ENCODE results near the gene CCDC141. TPM values are rescaled to one million over a fixed set of nuclear protein-coding genes. Genes with fewer than 3 reads are reported as not detected.

CCDC141 gene
- total RNA-seq, 4 donors from 2014 or later = 4.3 to 8.1 (median 6.1) TPM

DNA sequence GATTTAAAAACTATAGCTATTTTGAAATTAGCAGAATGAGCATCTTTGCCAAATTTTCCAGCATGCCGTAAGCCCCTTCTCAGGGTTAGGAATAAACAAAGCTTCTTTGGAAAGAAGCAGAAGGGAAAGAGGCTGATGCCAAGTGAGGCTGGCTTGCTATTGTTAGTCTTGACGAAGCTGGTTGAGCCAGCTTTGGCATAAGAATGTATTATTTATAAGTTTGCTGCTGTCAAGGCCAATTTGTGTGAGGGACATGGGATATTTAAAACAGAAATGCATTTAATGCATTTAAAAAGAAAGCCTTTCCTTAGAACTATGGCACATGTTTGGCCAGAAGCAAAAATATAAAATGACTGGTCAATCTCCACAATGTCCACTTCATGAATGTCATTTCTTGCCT lies 190.2 kb downstream of the CCDC141 start:
- H3K36me3 ChIP-seq = no peaks in the 10 kb centered on the region
- TF ChIP-seq POLR2A (IDR thresholded peaks at IDR 0.05) = no peak
- TF ChIP-seq, protein P1, sequence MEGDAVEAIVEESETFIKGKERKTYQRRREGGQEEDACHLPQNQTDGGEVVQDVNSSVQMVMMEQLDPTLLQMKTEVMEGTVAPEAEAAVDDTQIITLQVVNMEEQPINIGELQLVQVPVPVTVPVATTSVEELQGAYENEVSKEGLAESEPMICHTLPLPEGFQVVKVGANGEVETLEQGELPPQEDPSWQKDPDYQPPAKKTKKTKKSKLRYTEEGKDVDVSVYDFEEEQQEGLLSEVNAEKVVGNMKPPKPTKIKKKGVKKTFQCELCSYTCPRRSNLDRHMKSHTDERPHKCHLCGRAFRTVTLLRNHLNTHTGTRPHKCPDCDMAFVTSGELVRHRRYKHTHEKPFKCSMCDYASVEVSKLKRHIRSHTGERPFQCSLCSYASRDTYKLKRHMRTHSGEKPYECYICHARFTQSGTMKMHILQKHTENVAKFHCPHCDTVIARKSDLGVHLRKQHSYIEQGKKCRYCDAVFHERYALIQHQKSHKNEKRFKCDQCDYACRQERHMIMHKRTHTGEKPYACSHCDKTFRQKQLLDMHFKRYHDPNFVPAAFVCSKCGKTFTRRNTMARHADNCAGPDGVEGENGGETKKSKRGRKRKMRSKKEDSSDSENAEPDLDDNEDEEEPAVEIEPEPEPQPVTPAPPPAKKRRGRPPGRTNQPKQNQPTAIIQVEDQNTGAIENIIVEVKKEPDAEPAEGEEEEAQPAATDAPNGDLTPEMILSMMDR (IDR thresholded peaks at IDR 0.05) = no peak
- H3K9me3 ChIP-seq = no peaks in the 10 kb centered on the region
- no peak overlapping the region for H3K4me3 ChIP-seq (replicated peaks in 1 of 3)
- no peaks in the 10 kb centered on the region for H3K4me1 ChIP-seq
- no peaks in the 10 kb centered on the region for H3K27me3 ChIP-seq
- no peak for DNase-seq
- H3K27ac ChIP-seq = no peak overlapping the region
- intact Hi-C loops (cut with DNase I) = no loop called here
- WGBS, 2 donors = 56 to 71% methylated on average over 2 of the region's 2 CpGs

DNA sequence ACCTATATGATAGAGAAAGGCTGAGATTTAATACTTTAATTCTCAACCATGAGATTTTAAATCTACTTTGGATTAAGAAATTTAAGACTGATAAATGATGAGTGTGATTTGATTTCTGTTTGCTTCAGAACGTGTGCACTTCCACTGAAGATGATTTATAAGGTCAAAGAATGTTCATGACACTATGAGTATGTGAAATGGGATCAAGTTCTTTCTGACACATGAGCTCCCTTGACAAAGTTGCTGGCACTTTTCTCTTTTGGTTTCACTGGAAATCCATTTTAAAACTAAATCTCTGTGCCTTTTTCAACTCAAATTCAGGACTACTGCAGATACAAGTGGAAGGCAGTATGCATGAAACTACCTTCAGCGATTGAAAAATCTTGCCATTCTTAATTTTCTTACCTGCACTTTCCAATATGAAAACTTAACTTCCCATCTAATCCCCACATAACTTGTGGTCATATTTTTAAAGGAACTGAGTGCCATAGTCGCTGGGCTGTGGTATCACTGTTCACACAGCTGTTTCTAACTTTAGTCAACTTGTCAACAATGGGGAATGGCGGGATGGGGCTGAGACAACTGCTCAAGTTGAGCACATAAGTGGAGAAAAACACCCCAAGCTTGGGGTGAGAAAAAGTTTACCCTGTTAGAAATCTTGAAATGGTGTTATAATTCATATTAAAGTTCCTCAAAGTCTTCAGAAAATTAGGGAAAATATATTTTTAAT lies 190.9 kb downstream of the CCDC141 start:
- H3K9me3 ChIP-seq = no peaks in the 10 kb centered on the region
- H3K4me1 ChIP-seq = no peaks in the 10 kb centered on the region
- WGBS, 2 donors = 72 to 73% methylated on average over 4 of the region's 4 CpGs
- DNase-seq = no peak
- H3K27ac ChIP-seq = no peak overlapping the region
- H3K27me3 ChIP-seq = no peaks in the 10 kb centered on the region
- H3K4me3 ChIP-seq (replicated peaks in 1 of 3) = no peak overlapping the region
- intact Hi-C loops (cut with DNase I) = no loop called here
- TF ChIP-seq, protein P1 (IDR thresholded peaks at IDR 0.05) = no peak
- no peaks in the 10 kb centered on the region for H3K36me3 ChIP-seq

DNA sequence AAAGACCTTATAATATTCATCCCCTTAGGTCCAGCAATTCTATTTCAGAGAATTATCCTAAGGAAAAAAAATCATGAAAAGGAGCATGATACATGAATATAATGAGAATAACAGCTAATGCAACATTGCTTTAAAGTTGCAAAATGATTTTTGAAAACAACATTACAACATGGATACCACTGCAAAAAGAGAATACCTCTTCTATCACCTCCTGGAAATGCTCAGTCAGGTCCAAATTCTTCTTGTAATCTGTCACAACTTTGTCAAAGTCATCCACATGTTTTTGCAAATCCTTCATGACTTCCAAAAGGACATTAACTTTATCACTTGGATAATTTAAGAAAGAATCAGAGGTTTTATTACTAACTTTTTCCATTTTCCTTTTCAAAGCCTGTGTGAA lies 194.8 kb downstream of the CCDC141 start:
- intact Hi-C loops (cut with DNase I) = no loop called here
- H3K4me3 ChIP-seq (replicated peaks in 1 of 3) = no peak overlapping the region
- H3K27ac ChIP-seq = no peak overlapping the region
- no peaks in the 10 kb centered on the region for H3K4me1 ChIP-seq
- H3K36me3 ChIP-seq = no peaks in the 10 kb centered on the region
- no peaks in the 10 kb centered on the region for H3K27me3 ChIP-seq
- no peaks in the 10 kb centered on the region for H3K9me3 ChIP-seq
- no peak for TF ChIP-seq POLR2A (IDR thresholded peaks at IDR 0.05)
- TF ChIP-seq, protein P1 (IDR thresholded peaks at IDR 0.05) = no peak
- DNase-seq = no peak

DNA sequence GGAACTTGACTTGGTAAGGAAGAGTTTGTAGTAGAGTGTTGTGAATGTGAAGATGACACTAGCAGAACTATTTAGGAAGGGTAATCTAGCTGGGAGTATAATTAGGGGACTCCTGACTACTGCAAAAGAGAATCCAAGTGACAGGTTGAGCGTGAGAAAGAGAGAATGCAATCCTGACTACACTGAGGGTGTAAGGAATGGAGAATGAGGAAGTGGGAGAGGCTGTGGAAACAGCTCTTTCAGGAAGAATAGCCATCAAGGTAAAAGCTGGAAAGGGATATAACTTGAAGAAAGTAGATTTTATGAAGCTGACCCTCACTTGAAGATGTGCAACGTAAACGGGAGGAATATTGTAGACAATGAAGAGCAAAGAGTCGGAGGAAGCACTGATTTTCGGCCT lies 201.6 kb downstream of the CCDC141 start:
- intact Hi-C loops (cut with DNase I) = no loop called here
- WGBS, 2 donors = 95 to 97% methylated on average over 5 of the region's 5 CpGs
- Histone ChIP-seq H3K4me1 (no peaks in the 10 kb centered on the region), H3K4me3 (replicated peaks in 1 of 3) (no peak overlapping the region), H3K9me3 (no peaks in the 10 kb centered on the region), H3K36me3 (no peaks in the 10 kb centered on the region), H3K27me3 (no peaks in the 10 kb centered on the region), H3K27ac (no peak overlapping the region)
- TF ChIP-seq, protein P1 (IDR thresholded peaks at IDR 0.05) = no peak
- TF ChIP-seq POLR2A (IDR thresholded peaks at IDR 0.05) = no peak
- DNase-seq = no peak

DNA sequence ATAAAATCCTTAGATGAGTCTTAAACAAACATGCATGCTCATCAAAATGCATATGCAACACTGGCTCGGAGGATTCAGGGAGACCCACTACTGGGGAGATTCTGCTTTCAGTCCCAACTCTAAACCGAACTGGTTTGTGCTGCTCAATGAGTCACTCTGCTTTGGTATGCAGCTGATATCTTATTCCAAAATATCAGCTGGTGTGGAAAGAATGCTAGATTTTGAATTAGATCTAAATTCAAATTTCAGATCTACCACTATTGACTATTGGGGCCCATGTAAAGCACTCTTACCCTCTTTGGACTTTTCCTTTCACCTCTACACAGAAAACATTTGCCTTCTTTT lies 203.5 kb downstream of the CCDC141 start:
- intact Hi-C loops (cut with DNase I) = no loop called here
- no peak overlapping the region for H3K4me3 ChIP-seq (replicated peaks in 1 of 3)
- WGBS, 2 donors = 84 to 88% methylated on average over 2 of the region's 2 CpGs
- H3K9me3 ChIP-seq = no peaks in the 10 kb centered on the region
- H3K4me1 ChIP-seq = no peaks in the 10 kb centered on the region
- H3K36me3 ChIP-seq = no peaks in the 10 kb centered on the region
- no peak for TF ChIP-seq POLR2A (IDR thresholded peaks at IDR 0.05)
- TF ChIP-seq, protein P1 (IDR thresholded peaks at IDR 0.05) = no peak
- no peak overlapping the region for H3K27ac ChIP-seq
- H3K27me3 ChIP-seq = no peaks in the 10 kb centered on the region
- DNase-seq = no peak
